HG03045 (cell line): Measurements from ENCODE around the gene SUPT6H.
"Not testable (repeated sequence)": the region's sequence is repeated elsewhere in the genome, so short reads cannot be mapped to it uniquely, and the experiment has no call there.

Source experiments
- ATAC-seq: cut with Tn5 transposase; IDR thresholded peaks from one replicate; pipeline ENCODE4 v1.9.1; 2021; ENCODE audit warnings: mild to moderate bottlenecking, moderate library complexity; ENCODE audit not compliant: unreplicated experiment

The SUPT6H gene

GRCh38 chr17:28734712-28735241 is 72.8 kb downstream of the SUPT6H start:
- ATAC-seq: no peak

DNA sequence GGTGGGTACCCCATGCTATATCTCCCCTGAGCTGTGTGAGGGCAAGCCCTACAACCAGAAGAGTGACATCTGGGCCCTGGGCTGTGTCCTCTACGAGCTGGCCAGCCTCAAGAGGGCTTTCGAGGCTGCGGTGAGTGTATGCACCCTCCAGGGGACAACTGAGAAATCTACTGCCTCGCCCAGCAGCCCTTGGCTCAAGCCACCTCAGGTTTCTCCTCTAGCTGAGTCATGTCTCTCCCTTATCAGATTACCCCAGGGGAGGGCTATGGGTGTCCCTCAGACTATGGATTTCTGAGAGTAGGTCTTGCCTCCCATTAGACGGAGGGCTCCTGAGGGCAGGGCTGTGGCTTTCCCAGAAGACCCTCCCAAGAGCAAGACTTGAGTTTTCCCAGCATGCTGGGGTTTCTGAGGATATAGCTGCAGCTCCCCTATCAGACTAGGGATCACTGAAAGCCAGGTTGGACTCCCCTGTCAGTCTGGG is 73.3 kb downstream of the SUPT6H start:
- ATAC-seq: no peak

- not testable (repeated sequence) for ATAC-seq
Measured at GRCh38 chr17:28735913-28736769, 74.1 kb downstream of the SUPT6H start.

DNA sequence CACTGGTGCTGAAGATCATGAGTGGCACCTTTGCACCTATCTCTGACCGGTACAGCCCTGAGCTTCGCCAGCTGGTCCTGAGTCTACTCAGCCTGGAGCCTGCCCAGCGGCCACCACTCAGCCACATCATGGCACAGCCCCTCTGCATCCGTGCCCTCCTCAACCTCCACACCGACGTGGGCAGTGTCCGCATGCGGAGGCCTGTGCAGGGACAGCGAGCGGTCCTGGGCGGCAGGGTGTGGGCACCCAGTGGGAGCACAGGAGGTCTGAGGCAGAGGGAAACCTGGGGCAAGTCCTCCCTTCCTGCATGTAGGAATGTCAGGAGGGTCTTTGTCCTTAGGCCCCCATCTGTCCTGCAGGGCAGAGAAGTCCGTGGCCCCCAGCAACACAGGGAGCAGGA is 75.3 kb downstream of the SUPT6H start:
- no peak for ATAC-seq

DNA sequence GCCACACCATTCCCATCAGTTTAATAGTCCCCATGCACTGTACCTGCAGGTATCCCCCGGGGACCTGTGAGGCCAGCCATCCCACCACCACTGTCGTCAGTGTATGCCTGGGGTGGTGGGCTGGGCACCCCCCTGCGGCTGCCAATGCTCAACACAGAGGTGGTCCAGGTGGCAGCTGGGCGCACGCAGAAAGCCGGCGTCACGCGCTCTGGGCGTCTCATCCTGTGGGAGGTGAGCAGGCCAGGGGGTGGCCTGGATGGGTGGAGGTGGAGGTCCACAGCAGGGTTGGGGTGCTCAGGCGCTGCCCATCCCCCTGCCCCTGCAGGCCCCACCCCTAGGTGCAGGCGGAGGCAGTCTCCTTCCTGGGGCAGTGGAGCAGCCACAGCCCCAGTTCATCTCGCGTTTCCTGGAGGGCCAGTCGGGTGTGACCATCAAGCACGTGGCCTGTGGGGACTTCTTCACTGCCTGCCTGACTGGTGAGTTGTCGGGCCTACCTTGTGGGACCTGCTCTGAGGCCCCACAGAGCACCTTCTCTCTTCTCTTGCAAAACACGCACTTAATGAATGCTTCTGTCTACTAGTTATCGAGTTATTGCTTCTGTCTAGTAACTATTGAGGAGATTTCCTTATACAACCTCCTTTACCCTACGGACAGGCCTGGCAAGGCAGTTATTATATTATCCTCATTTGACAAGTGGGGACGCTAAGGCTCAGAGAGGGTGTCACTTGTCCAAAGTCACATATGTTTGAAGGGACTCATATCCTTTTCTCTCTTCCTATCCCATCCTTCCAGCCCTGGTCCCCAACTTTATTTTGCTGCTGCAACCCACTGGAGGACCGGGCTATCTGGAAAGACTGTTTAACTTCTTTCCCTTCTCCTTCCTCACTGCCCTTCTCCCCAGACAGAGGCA is 76.0 kb downstream of the SUPT6H start:
- ATAC-seq: no peak

DNA sequence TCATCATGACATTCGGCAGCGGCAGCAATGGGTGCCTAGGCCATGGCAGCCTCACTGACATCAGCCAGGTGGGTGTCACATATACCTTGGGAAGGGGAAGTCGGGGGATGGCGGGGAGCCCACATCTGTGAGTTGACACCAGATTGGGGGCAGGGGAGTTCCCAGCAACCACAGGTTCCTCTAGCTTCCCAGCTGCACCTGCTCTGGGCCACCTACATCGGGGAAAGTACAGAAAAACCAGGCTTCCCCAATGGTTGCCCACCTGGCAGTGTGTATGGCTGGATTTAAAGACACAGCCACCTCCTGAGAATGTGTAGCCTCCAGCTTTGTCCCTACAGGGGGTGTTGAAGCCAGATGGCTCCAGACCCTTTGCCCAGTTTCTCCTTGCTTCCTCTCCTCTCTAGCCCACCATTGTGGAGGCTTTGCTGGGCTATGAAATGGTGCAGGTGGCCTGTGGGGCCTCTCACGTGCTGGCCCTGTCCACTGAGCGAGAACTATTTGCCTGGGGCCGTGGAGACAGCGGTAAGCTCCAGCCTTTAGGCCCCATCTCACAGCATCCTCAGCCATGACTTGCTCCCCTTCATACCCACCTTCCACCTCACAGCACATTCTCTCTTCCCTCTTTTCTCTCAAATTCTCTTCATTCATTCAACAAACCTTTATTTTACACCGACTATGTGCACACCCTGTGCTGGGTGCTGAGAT is 76.8 kb downstream of the SUPT6H start:
- no peak for ATAC-seq

- no peak for ATAC-seq
Measured at GRCh38 chr17:28740406-28741357, 78.7 kb downstream of the SUPT6H start.

- ATAC-seq: no peak
Measured at GRCh38 chr17:28741358-28742349, 79.6 kb downstream of the SUPT6H start.

GRCh38 chr17:28743243-28744103 is 81.5 kb downstream of the SUPT6H start, which contains the start of gene TRAF4:
Gene TRAF4 (plus strand): TSS chr17:28744011. CDS start chr17:28744113, 102 bp downstream.
- ATAC-seq: peak; percentile 66

- peak; percentile 32 for ATAC-seq
Measured at GRCh38 chr17:28744104-28744971, 82.3 kb downstream of the SUPT6H start.

- ATAC-seq: no peak
Measured at GRCh38 chr17:28744972-28745785, 83.2 kb downstream of the SUPT6H start.

- ATAC-seq: no peak
Measured at GRCh38 chr17:28745786-28746411, 83.9 kb downstream of the SUPT6H start.

DNA sequence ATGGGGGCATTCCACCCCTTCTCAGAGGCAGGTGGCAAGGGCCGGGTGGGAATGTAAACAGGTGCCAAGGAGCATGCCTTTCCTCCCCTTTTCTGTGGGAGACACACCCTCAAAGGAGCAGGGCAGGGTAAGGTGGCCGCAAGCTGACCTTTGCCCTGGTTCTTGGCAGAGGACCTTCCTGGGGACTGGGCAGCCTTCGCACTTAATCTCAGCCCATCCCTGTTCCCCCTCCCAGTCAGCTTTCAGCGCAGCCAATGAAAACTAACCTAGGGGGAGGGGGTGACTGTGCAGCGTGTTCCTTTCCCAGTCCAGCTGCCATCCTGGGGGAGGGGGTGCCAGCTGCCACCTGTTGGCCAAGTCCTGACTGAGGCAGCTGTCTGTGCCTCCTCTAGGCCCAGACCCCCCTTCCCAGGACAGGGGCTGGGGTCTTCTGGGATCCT is 84.6 kb downstream of the SUPT6H start:
- ATAC-seq: no peak

- ATAC-seq: no peak
Measured at GRCh38 chr17:28747051-28747691, 85.2 kb downstream of the SUPT6H start.
